HepG2 (cell line): ENCODE results near the gene MARK2. TPM values are rescaled to one million over a fixed set of nuclear protein-coding genes. Genes with fewer than 3 reads are reported as not detected.

Experiments used
- ATAC-seq: fragments of 200-7000 bp; cut with Tn5 transposase; 3 replicates; pipeline ENCODE4 v1.9.1; 2020; ENCODE audit warnings: mild to moderate bottlenecking, moderate library complexity
- BruUV-seq: library from RNA; stranded (reverse); fragments of 400-500 nt; replicated peaks from 2 replicates; lab custom pipeline; 2021; lab: Mats Ljungman, UMichigan
- CTCF ChIA-PET: fragments of 300-600 bp; formaldehyde crosslinking; extraction: SDS; loops from one replicate; lab custom pipeline; 2021; ENCODE audit warnings: low total read pairs, inconsistent platforms, low intra/inter-chr PET ratio; lab: Yijun Ruan, JAX
- POLR2A ChIA-PET: fragments of 350-600 bp; sonication (Branson Sonifier 250); formaldehyde crosslinking; loops from one replicate; lab custom pipeline; 2020; ENCODE audit warnings: antibody characterized with exemption, inconsistent platforms; lab: Yijun Ruan, JAX
- DNase-seq: peaks from one replicate; pipeline ENCODE4 v3.0.0-alpha.2; 2015; ENCODE audit warnings: low spot score
- FAIRE-seq: peaks from 3 replicates; lab custom pipeline; 2011; peaks lifted over from hg19 to GRCh38; lab: Jason Lieb, UNC
- H2AFZ ChIP-seq: one replicate; pipeline ENCODE4 v1.6.1; 2011; ENCODE audit warnings: low read length, inconsistent platforms
- H3K27ac ChIP-seq: fragments of 300-600 bp; 3 replicates; pipeline ENCODE4 v1.8.0; 2011; ENCODE audit warnings: mixed run types, mild to moderate bottlenecking, mixed read lengths, low read length, inconsistent platforms; ENCODE audit not compliant: insufficient read depth; ENCODE audit errors: extremely low read length
- H3K27me3 ChIP-seq, 2 experiments: fragments of 200-600 bp in 1 of 2; 2 replicates in 1 of 2; 3 replicates in 1 of 2; pipeline versions ENCODE4 v1.6.0 to v1.8.0; 2011; ENCODE audit warnings: low read length in 2 of 2, mild to moderate bottlenecking in 2 of 2, moderate library complexity in 2 of 2, inconsistent platforms in 1 of 2; ENCODE audit not compliant: insufficient read depth in 2 of 2, control insufficient read depth in 1 of 2
- H3K36me3 ChIP-seq, 2 experiments: fragments of 200-600 bp in 1 of 2; replicated peaks in 1 of 2; 2 replicates in 1 of 2; 3 replicates in 1 of 2; pipeline versions ENCODE4 v1.5.1 to v1.8.0; 2011; ENCODE audit warnings: low read length in 2 of 2, inconsistent platforms in 1 of 2; ENCODE audit not compliant: insufficient read depth in 2 of 2, control insufficient read depth in 1 of 2
- H3K4me1 ChIP-seq: 2 replicates; pipeline ENCODE4 v1.5.1; 2012; ENCODE audit warnings: low read length, inconsistent platforms; ENCODE audit not compliant: insufficient read depth
- H3K4me2 ChIP-seq: 2 replicates; pipeline ENCODE4 v1.6.0; 2011; ENCODE audit warnings: low read depth, low read length, inconsistent platforms
- H3K4me3 ChIP-seq, 3 experiments: fragments of 200-600 bp in 1 of 3; sonication (generic), shearing (Covaris generic) in 1 of 3; replicated peaks in 1 of 3; 2 replicates each; pipeline ENCODE4 v1.5.1; 2011 to 2016; ENCODE audit warnings: low read length in 3 of 3, inconsistent platforms in 2 of 3, low read depth in 2 of 3, mild to moderate bottlenecking in 2 of 3, control low read depth in 1 of 3, mixed read lengths in 1 of 3; ENCODE audit not compliant: insufficient read depth in 1 of 3
- H3K79me2 ChIP-seq: one replicate; pipeline ENCODE4 v1.6.1; 2011; ENCODE audit warnings: low read length, inconsistent platforms; ENCODE audit not compliant: insufficient read depth
- H3K9ac ChIP-seq: 2 replicates; pipeline ENCODE4 v1.6.0; 2011; ENCODE audit warnings: mild to moderate bottlenecking, low read depth, low read length, inconsistent platforms; ENCODE audit not compliant: insufficient read depth
- H3K9me3 ChIP-seq: 2 replicates; pipeline ENCODE4 v1.5.1; 2012; ENCODE audit warnings: mild to moderate bottlenecking, low read length
- H4K20me1 ChIP-seq: 2 replicates; pipeline ENCODE4 v1.6.0; 2011; ENCODE audit warnings: inconsistent platforms, mild to moderate bottlenecking, low read length, moderate library complexity; ENCODE audit not compliant: insufficient read depth
- HOXA7 ChIP-seq: sonication (generic); formaldehyde crosslinking; IDR thresholded peaks from 2 replicates; pipeline ENCODE4 v1.8.1; 2022; ENCODE audit warnings: mild to moderate bottlenecking, missing genetic modification reagents, moderate library complexity
- KDM4B ChIP-seq: sonication (generic); formaldehyde crosslinking; IDR thresholded peaks from 2 replicates; pipeline ENCODE4 v1.4.0; 2020; ENCODE audit warnings: missing genetic modification reagents
- MLXIP ChIP-seq: sonication (generic); formaldehyde crosslinking; IDR thresholded peaks from 2 replicates; pipeline ENCODE4 v1.9.0; 2021; ENCODE audit warnings: missing genetic modification reagents, borderline replicate concordance
- PHF20 ChIP-seq: sonication (generic); formaldehyde crosslinking; IDR thresholded peaks from 2 replicates; pipeline ENCODE4 v1.5.0; 2020; ENCODE audit warnings: mild to moderate bottlenecking, missing genetic modification reagents
- POLR2AphosphoS2 ChIP-seq: IDR thresholded peaks from 2 replicates; pipeline ENCODE4 v1.6.1; 2011; ENCODE audit warnings: low read depth, low read length, improper control_type of control experiment
- RBM39 ChIP-seq: fragments of 200-400 bp; formaldehyde crosslinking; IDR thresholded peaks from one replicate; pipeline ENCODE4 v1.6.1; 2018; ENCODE audit warnings: antibody characterized with exemption, mild to moderate bottlenecking, low read depth, low read length; ENCODE audit not compliant: poor library complexity, severe bottlenecking
- RFXAP ChIP-seq: sonication (generic); formaldehyde crosslinking; IDR thresholded peaks from 2 replicates; pipeline ENCODE4 v1.4.0; 2020; ENCODE audit warnings: missing genetic modification reagents, borderline replicate concordance
- U2AF2 ChIP-seq: fragments of 200-400 bp; formaldehyde crosslinking; IDR thresholded peaks from 2 replicates; pipeline ENCODE4 v1.6.1; 2017; ENCODE audit warnings: low read depth, mild to moderate bottlenecking, low read length
- ZFY ChIP-seq: sonication (generic); formaldehyde crosslinking; IDR thresholded peaks from 2 replicates; pipeline ENCODE4 v1.4.0; 2020; ENCODE audit warnings: missing genetic modification reagents
- ZNF121 ChIP-seq: sonication (generic); formaldehyde crosslinking; IDR thresholded peaks from 2 replicates; pipeline ENCODE4 v1.5.0; 2020; ENCODE audit warnings: mild to moderate bottlenecking, missing genetic modification reagents
- ZNF552 ChIP-seq: sonication (generic); formaldehyde crosslinking; IDR thresholded peaks from 2 replicates; pipeline ENCODE4 v1.9.0; 2022; ENCODE audit warnings: missing genetic modification reagents, mild to moderate bottlenecking, borderline replicate concordance
- ZNF572 ChIP-seq: sonication (generic); formaldehyde crosslinking; IDR thresholded peaks from 2 replicates; pipeline ENCODE4 v1.5.1; 2020; ENCODE audit warnings: mild to moderate bottlenecking, missing genetic modification reagents
- ZNF761 ChIP-seq: sonication (generic); formaldehyde crosslinking; conservative IDR thresholded peaks from 2 replicates; pipeline ENCODE4 v1.4.0; 2020; ENCODE audit warnings: mild to moderate bottlenecking, missing genetic modification reagents
- ZNF800 ChIP-seq: sonication (generic); formaldehyde crosslinking; IDR thresholded peaks from 2 replicates; pipeline ENCODE4 v1.4.0; 2020; ENCODE audit warnings: missing genetic modification reagents
- WGBS: methylation state at CpG from one replicate; pipeline ENCODE4 v1.1.6; 2017; ENCODE audit warnings: low lambda C conversion rate; 5-methylcytosine and 5-hydroxymethylcytosine counted together
- in situ Hi-C: cut with HindIII; loops from 2 replicates; pipeline ENCODE4 v1.10.0; 2017; ENCODE audit warnings: low pct_unique_long_range_greater_than_20kb; ENCODE audit not compliant: extremely low pct_ligation_motif_present
- intact Hi-C: fragments of 100-400 bp; cut with micrococcal nuclease; formaldehyde crosslinking; loops from one replicate; pipeline ENCODE4 v1.10.0; 2022; ENCODE audit not compliant: unreplicated experiment
- polyA plus RNA-seq, 8 experiments: library from polyadenylated mRNA; depleted of rRNA in 3 of 8; stranded (reverse) in 7 of 8; unstranded in 1 of 8; fragments of >200 nt; fragmentation: Illumina TruSeq in 4 of 8; extraction: Trizol in 4 of 8; gene quantifications; 2 replicates each; pipeline versions ENCODE4 v1.2.1 to v1.2.3, GENCODE V29; 2011 to 2016; ENCODE audit warnings: low read depth in 4 of 8, missing spikeins in 1 of 8, mixed read lengths in 1 of 8; ENCODE audit not compliant: insufficient read depth in 1 of 8
- total RNA-seq, 5 experiments: library from RNA; depleted of rRNA; stranded (reverse); fragments of >200 nt; fragmentation: Illumina TruSeq; extraction: Trizol; gene quantifications; 2 replicates each; pipeline ENCODE4 v1.2.3, GENCODE V29; 2016; ENCODE audit warnings: low read depth in 1 of 5

The MARK2 gene
- total and polyA plus RNA-seq, 2 of the 13 experiments (the other 11 are each of a cell fraction or from before 2014, with no cell fraction given): 13.5 to 13.9 TPM

DNA sequence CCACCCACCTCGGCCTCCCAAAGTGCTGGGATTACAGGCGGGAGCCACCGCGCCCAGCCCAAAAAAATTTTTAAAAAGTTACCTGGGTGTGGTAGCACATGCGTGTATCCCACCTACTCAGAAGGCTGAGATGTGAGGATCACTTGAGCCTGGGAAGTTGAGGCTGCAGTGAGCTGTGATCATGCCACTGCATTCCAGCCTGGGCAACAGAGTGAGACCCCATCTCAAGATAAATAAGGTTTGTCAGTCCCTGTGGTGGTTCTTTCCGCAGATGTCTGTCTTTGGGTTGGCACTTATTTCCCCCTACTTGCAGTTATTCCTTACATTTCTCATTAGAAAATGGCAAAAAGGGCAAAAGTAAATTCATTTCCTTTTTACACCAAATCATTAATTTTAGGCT is 8.0 kb downstream of the MARK2 start:
- Histone ChIP-seq H3K36me3 (peaks cover 1 to 16% of the 10 kb centered on the region in 2 experiments; a peak in 3 of 5 replicates), H3K9ac (no peak overlapping the region), H3K9me3 (no peaks in the 10 kb centered on the region), H3K27me3 (no peaks in the 10 kb centered on the region), H3K79me2 (peaks cover 69% of the 10 kb centered on the region), H3K27ac (no peak overlapping the region), H3K4me2 (no peak overlapping the region), H4K20me1 (0 out of 2 replicates have a peak, but pooled peaks cover under 1% of the 10 kb centered on the region), H3K4me3 (no peak overlapping the region), H2AFZ (no peak overlapping the region), H3K4me1 (peaks cover 71% of the 10 kb centered on the region)
- no TSS peak for BruUV-seq
- no peak for DNase-seq
- ChIA-PET POLR2A (no interaction called here), CTCF (no interaction called here)
- WGBS: 98% methylated on average over 6 of the region's 6 CpGs
- TF ChIP-seq ZNF121 (CRISPR knock-in tag): peak; percentile 37; the same call in 1 of the 2 replicates
- no peak for TF ChIP-seq HOXA7 (CRISPR knock-in tag)
- in situ Hi-C loops (no loop called here), intact Hi-C loops (no loop called here)
- no peak for FAIRE-seq
- no peak for ATAC-seq

GRCh38 chr11:63847363-63847762 is 8.5 kb downstream of the MARK2 start:
- Histone ChIP-seq H3K27ac (no peak overlapping the region), H3K9ac (no peak overlapping the region), H3K4me3 (no peak overlapping the region), H3K36me3 (peaks cover 1 to 13% of the 10 kb centered on the region in 2 experiments; a peak in 3 of 5 replicates), H3K4me2 (no peak overlapping the region), H3K9me3 (no peaks in the 10 kb centered on the region), H3K79me2 (peaks cover 66% of the 10 kb centered on the region), H3K27me3 (no peaks in the 10 kb centered on the region), H4K20me1 (no peaks in the 10 kb centered on the region), H3K4me1 (peaks cover 67% of the 10 kb centered on the region), H2AFZ (no peak overlapping the region)
- WGBS: 100% methylated on average over 3 of the region's 3 CpGs
- POLR2A ChIA-PET: interaction anchor here (2.1 kb wide), 1 partner anchor 9 kb away, joined by 7 read pairs; the partner anchor contains the start of gene MARK2
- no peak for DNase-seq
- no TSS peak for BruUV-seq
- in situ Hi-C loops (no loop called here), intact Hi-C loops (no loop called here)
- FAIRE-seq: no peak
- no peak for ATAC-seq
- CTCF ChIA-PET: no interaction called here
- TF ChIP-seq PHF20 (CRISPR knock-in tag) (no peak), MLXIP (CRISPR knock-in tag) (no peak), U2AF2 (no peak), ZNF572 (no peak), RBM39 (no peak), ZFY (CRISPR knock-in tag) (no peak), RFXAP (CRISPR knock-in tag) (no peak), KDM4B (no peak), ZNF552 (CRISPR knock-in tag) (no peak), POLR2AphosphoS2 (no peak), ZNF761 (CRISPR knock-in tag) (no peak), ZNF800 (no peak)
